HG03342 (cell line): ENCODE data around the gene RFX2.

Experiments used
- ATAC-seq: cut with Tn5 transposase; IDR thresholded peaks from one replicate; pipeline ENCODE4 v1.9.1; 2021; ENCODE audit warnings: mild to moderate bottlenecking, moderate library complexity; ENCODE audit not compliant: unreplicated experiment

RFX2 gene

GRCh38 chr19:6061376-6062130 lies 48.7 kb downstream of the RFX2 start:
- no peak for ATAC-seq

- ATAC-seq: no peak
Measured at GRCh38 chr19:6060600-6061375, 49.5 kb downstream of the RFX2 start.

- no peak for ATAC-seq
Measured at GRCh38 chr19:6059988-6060599, 50.2 kb downstream of the RFX2 start.

GRCh38 chr19:6059396-6059947 lies 50.8 kb downstream of the RFX2 start:
- no peak for ATAC-seq

- no peak for ATAC-seq
Measured at GRCh38 chr19:6058518-6059201, 51.6 kb downstream of the RFX2 start.

- no peak for ATAC-seq
Measured at GRCh38 chr19:6057651-6058517, 52.4 kb downstream of the RFX2 start.

- ATAC-seq: no peak
Measured at GRCh38 chr19:6056801-6057650, 53.3 kb downstream of the RFX2 start.

GRCh38 chr19:6056282-6056741 lies 54.0 kb downstream of the RFX2 start:
- no peak for ATAC-seq

GRCh38 chr19:6055013-6055795 lies 55.1 kb downstream of the RFX2 start:
- no peak for ATAC-seq

- ATAC-seq: no peak
Measured at GRCh38 chr19:6048793-6049405, 61.4 kb downstream of the RFX2 start.

GRCh38 chr19:6048348-6048747 lies 62.0 kb downstream of the RFX2 start:
- no peak for ATAC-seq

GRCh38 chr19:6047741-6048251 lies 62.5 kb downstream of the RFX2 start:
- ATAC-seq: no peak

GRCh38 chr19:6047256-6047655 lies 63.0 kb downstream of the RFX2 start:
- no peak for ATAC-seq

GRCh38 chr19:6045108-6045507 lies 65.2 kb downstream of the RFX2 start:
- no peak for ATAC-seq

GRCh38 chr19:6044056-6044805 lies 66.1 kb downstream of the RFX2 start:
- no peak for ATAC-seq

- ATAC-seq: no peak
Measured at GRCh38 chr19:6042776-6043726, 67.2 kb downstream of the RFX2 start.
